Smooth muscle cell (in vitro differentiated cells): ENCODE measurements around the gene MYOM3. TPM values are rescaled to one million over a fixed set of nuclear protein-coding genes. Genes with fewer than 3 reads are reported as not detected.

Experiments
- DNase-seq: peaks from one replicate; lab custom pipeline; 2025; ENCODE audit not compliant: unreplicated experiment; lab: John Stamatoyannopoulos, UW
- H2AFZ ChIP-seq: fragments of 200-600 bp; sonication (generic); 2 replicates; pipeline ENCODE4 v1.6.0; 2016; ENCODE audit warnings: antibody characterized with exemption, low read depth, mild to moderate bottlenecking
- H3F3A ChIP-seq: fragments of 200-600 bp; sonication (generic); 2 replicates; pipeline ENCODE4 v1.6.0; 2017; ENCODE audit warnings: antibody characterized with exemption, low read depth
- H3K27ac ChIP-seq: fragments of 200-600 bp; sonication (generic); 2 replicates; pipeline ENCODE4 v1.5.1; 2016; ENCODE audit warnings: low read depth, mild to moderate bottlenecking
- H3K27me3 ChIP-seq: fragments of 200-600 bp; sonication (generic); 2 replicates; pipeline ENCODE4 v1.6.1; 2016; ENCODE audit warnings: low read depth, mild to moderate bottlenecking
- H3K36me3 ChIP-seq: fragments of 200-600 bp; sonication (generic); 2 replicates; pipeline ENCODE4 v1.5.1; 2016; ENCODE audit warnings: low read depth
- H3K4me1 ChIP-seq: fragments of 200-600 bp; sonication (generic); 2 replicates; pipeline ENCODE4 v1.5.1; 2016; ENCODE audit warnings: low read depth
- H3K4me2 ChIP-seq: fragments of 200-600 bp; sonication (generic); 2 replicates; pipeline ENCODE4 v1.6.0; 2016; ENCODE audit warnings: mild to moderate bottlenecking
- H3K4me3 ChIP-seq: fragments of 200-600 bp; sonication (generic); 2 replicates; pipeline ENCODE4 v1.5.1; 2016; ENCODE audit warnings: mild to moderate bottlenecking
- H3K79me2 ChIP-seq: fragments of 200-600 bp; sonication (generic); 2 replicates; pipeline ENCODE4 v1.6.0; 2016; ENCODE audit warnings: low read depth, mild to moderate bottlenecking
- H3K9ac ChIP-seq: fragments of 200-600 bp; sonication (generic); 2 replicates; pipeline ENCODE4 v1.6.0; 2016; ENCODE audit warnings: low read depth
- H3K9me3 ChIP-seq: fragments of 200-600 bp; sonication (generic); replicated peaks from 2 replicates; pipeline ENCODE4 v1.5.1; 2016; ENCODE audit warnings: low read depth
- H4K20me1 ChIP-seq: fragments of 200-600 bp; sonication (generic); 2 replicates; pipeline ENCODE4 v1.6.0; 2016; ENCODE audit warnings: low read depth
- WGBS: methylation state at CpG from one replicate; pipeline ENCODE4 v1.1.7; 2016; ENCODE audit warnings: low lambda C conversion rate; 5-methylcytosine and 5-hydroxymethylcytosine counted together
- polyA plus RNA-seq: library from polyadenylated mRNA; unstranded; fragments of >200 nt; fragmentation: Nextera tagmentation; extraction: Ambion mirVana; gene quantifications from 2 replicates; pipeline ENCODE4 v1.2.1, GENCODE V29; 2016
- total RNA-seq: library from RNA; depleted of rRNA; stranded (reverse); fragments of >200 nt; gene quantifications from 2 replicates; pipeline ENCODE4 v1.2.3, GENCODE V29; 2014
- TF ChIP-seq, protein P1 (sequence below): fragments of 200-600 bp; sonication (generic); IDR thresholded peaks from 2 replicates; pipeline ENCODE4 v1.5.1; 2017; ENCODE audit warnings: borderline replicate concordance, mild to moderate bottlenecking, antibody characterized with exemption; ENCODE audit not compliant: insufficient read depth, poor library complexity, severe bottlenecking

MYOM3 gene
- total and polyA plus RNA-seq, 2 experiments from 2014 or later = 0.18 to 0.26 TPM

DNA sequence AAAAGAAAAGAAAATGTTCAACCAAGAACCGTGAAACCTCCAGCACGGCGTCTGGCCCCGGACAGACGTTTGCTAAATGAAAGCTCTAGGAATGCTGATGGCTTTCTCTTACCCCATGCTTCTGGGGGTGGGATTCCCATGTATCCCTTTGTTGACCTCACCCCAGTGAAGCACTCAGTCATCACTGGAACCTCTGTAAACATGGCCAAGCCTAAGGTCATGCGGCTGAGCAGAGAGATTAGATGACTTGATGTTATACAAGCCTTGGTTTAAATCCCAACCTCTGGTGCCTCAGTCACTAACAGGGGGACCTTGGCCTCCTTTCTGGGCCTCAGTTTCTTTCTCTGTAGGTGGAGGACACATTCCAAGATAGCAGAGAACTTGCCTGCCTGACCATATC lies 2.8 kb upstream of the MYOM3 start:
- Histone ChIP-seq H3K27me3 (no peaks in the 10 kb centered on the region), H3K27ac (no peak overlapping the region), H3K36me3 (no peaks in the 10 kb centered on the region), H3K4me1 (no peaks in the 10 kb centered on the region), H2AFZ (no peak overlapping the region), H3K79me2 (no peaks in the 10 kb centered on the region), H3K4me3 (no peak overlapping the region), H3F3A (no peaks in the 10 kb centered on the region), H3K9me3 (no peaks in the 10 kb centered on the region), H3K9ac (no peak overlapping the region), H4K20me1 (no peaks in the 10 kb centered on the region), H3K4me2 (no peak overlapping the region)
- 75% methylated on average over 6 of the region's 6 CpGs for WGBS
- TF ChIP-seq, protein P1, sequence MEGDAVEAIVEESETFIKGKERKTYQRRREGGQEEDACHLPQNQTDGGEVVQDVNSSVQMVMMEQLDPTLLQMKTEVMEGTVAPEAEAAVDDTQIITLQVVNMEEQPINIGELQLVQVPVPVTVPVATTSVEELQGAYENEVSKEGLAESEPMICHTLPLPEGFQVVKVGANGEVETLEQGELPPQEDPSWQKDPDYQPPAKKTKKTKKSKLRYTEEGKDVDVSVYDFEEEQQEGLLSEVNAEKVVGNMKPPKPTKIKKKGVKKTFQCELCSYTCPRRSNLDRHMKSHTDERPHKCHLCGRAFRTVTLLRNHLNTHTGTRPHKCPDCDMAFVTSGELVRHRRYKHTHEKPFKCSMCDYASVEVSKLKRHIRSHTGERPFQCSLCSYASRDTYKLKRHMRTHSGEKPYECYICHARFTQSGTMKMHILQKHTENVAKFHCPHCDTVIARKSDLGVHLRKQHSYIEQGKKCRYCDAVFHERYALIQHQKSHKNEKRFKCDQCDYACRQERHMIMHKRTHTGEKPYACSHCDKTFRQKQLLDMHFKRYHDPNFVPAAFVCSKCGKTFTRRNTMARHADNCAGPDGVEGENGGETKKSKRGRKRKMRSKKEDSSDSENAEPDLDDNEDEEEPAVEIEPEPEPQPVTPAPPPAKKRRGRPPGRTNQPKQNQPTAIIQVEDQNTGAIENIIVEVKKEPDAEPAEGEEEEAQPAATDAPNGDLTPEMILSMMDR = no peak
- DNase-seq = no peak

DNA sequence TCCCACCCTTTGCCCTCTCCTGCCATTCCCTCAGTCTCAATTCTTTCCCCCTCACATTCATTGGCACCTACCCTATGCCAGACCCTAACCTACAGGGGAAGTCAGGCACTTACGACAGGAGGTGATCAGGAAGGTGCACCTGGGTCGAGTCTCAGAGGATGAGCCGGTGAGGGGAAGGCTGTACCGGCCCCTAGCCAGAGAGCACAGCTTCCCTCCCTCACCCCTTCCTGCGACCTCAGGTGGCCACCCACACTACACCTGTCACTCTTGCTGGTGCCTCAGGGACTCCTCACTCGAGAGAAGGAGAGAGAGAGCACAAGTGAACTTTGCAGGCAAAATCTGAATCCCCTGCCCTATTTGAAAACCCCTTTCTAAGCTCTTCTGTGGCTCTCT lies 1.7 kb upstream of the MYOM3 start:
- Histone ChIP-seq H3F3A (no peaks in the 10 kb centered on the region), H3K9me3 (no peaks in the 10 kb centered on the region), H3K9ac (no peak overlapping the region), H2AFZ (no peak overlapping the region), H3K27ac (no peak overlapping the region), H3K4me2 (no peak overlapping the region), H3K36me3 (no peaks in the 10 kb centered on the region), H3K4me3 (no peak overlapping the region), H3K4me1 (peaks cover under 1% of the 10 kb centered on the region), H3K79me2 (no peaks in the 10 kb centered on the region), H3K27me3 (no peaks in the 10 kb centered on the region), H4K20me1 (no peaks in the 10 kb centered on the region)
- TF ChIP-seq, protein P1 = no peak
- no peak for DNase-seq
- 77% methylated on average over 6 of the region's 6 CpGs for WGBS

DNA sequence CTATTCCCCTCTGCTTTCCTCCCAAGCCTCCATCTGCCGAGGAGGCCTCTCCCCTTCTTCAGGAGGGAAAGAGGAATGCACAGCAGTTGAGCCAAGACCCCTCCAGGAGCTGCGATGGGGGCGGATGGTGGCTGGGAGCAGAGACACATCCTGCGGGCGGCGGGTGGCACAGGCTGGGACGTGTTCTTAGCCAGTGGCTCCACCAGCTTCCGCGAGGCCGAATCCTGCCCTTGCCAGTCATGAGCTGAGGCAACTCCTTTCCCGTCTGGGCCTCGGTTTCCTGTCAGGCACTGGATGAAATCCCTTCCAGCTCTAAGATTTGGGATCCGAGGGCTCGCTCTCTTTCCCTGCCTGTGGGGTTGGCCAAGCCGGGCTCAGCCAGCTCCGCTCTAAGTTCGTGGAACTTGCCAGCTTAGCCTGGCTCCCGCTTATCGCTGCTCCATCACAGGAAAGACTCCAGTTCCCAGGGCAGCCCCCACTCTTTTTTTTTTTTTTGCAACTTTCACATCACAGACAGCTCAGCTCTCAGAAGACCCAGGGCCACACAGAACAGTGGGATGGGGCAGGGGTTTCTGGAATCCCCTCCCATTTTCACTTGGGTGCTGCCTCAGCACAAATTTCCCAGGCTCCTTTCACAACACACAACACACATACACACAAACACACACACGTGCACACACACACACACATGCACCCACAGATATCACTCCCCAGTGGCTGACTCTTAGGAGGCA lies 506 bp downstream of the MYOM3 start:
- DNase-seq = no peak
- TF ChIP-seq, protein P1 = no peak
- 78% methylated on average over 20 of the region's 20 CpGs for WGBS
- no peaks in the 10 kb centered on the region for H3F3A ChIP-seq
- no peak overlapping the region for H3K4me2 ChIP-seq
- no peaks in the 10 kb centered on the region for H3K9me3 ChIP-seq
- no peaks in the 10 kb centered on the region for H3K36me3 ChIP-seq
- H3K9ac ChIP-seq = no peak overlapping the region
- H3K79me2 ChIP-seq = no peaks in the 10 kb centered on the region
- no peaks in the 10 kb centered on the region for H3K27me3 ChIP-seq
- H2AFZ ChIP-seq = no peak overlapping the region
- H3K27ac ChIP-seq = no peak overlapping the region
- no peaks in the 10 kb centered on the region for H4K20me1 ChIP-seq
- peaks cover 14% of the 10 kb centered on the region for H3K4me1 ChIP-seq
- H3K4me3 ChIP-seq = no peak overlapping the region
